SU-DHL-6 (cell line): Measurements from ENCODE around the gene SHF.

Source experiments
- CTCF ChIP-seq: fragments of 200-600 bp; sonication (generic); IDR thresholded peaks from one replicate; pipeline ENCODE4 v1.5.1; 2017; ENCODE audit warnings: antibody characterized with exemption, mild to moderate bottlenecking, low read length, moderate library complexity; ENCODE audit not compliant: insufficient read depth, poor library complexity, severe bottlenecking
- EZH2phosphoT487 ChIP-seq: fragments of 200-600 bp; sonication (generic), shearing (Covaris generic); conservative IDR thresholded peaks from 2 replicates; pipeline ENCODE4 v1.6.1; 2018; ENCODE audit warnings: mild to moderate bottlenecking, antibody characterized with exemption, low read length, moderate library complexity, mixed read lengths

- no peak for TF ChIP-seq CTCF
- TF ChIP-seq EZH2phosphoT487 = 0 out of 2 replicates have a peak, but pooled peaks have one; percentile 35
Observed at GRCh38 chr15:45180648-45181436, 6.9 kb downstream of the SHF start.
